ENCODE data around the gene TH. TPM values are rescaled to one million over a fixed set of nuclear protein-coding genes. Genes with fewer than 3 reads are reported as not detected.

TH gene
- total and polyA plus RNA-seq, 9 donors, result 0.12 to 4.1 (median 0.97) TPM; not detected in 2

DNA sequence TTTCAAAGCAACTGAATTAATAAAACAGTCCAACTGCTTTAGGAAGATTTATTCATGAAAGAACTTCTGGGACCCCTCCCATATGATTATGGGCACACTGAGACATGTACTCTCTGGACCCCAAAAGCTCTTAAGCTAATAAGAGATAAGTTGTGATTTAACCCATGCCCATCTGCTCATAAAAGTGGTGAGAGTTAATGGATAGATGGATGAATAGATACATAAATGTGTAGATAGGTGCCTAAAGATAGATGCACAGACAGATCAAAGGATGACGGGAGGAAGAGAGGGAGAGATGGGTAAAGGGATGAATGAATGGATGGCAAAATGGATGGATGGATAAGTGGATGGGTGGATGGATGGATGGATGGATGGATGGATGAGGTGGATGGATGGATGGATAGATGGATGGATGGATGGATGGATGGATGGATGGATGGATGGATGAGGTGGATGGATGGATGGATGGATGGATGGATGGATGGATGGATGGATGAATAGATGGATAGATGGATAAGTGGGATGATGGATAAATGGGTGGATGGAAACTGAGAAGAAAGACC lies 29.4 kb upstream of the TH start:
- Histone ChIP-seq H3K4me3 (no peak overlapping the region), H3K9me3 (no peaks in the 10 kb centered on the region), H3K36me3 (no peaks in the 10 kb centered on the region), H3K27ac (no peak overlapping the region), H3K4me1 (ENCODE audit: insufficient read depth) (no peaks in the 10 kb centered on the region), H3K27me3 (no peaks in the 10 kb centered on the region)
- TF ChIP-seq POLR2A (IDR thresholded peaks at IDR 0.05), result no peak
- TF ChIP-seq EP300 (IDR thresholded peaks at IDR 0.05), result no peak
- TF ChIP-seq, protein P1, sequence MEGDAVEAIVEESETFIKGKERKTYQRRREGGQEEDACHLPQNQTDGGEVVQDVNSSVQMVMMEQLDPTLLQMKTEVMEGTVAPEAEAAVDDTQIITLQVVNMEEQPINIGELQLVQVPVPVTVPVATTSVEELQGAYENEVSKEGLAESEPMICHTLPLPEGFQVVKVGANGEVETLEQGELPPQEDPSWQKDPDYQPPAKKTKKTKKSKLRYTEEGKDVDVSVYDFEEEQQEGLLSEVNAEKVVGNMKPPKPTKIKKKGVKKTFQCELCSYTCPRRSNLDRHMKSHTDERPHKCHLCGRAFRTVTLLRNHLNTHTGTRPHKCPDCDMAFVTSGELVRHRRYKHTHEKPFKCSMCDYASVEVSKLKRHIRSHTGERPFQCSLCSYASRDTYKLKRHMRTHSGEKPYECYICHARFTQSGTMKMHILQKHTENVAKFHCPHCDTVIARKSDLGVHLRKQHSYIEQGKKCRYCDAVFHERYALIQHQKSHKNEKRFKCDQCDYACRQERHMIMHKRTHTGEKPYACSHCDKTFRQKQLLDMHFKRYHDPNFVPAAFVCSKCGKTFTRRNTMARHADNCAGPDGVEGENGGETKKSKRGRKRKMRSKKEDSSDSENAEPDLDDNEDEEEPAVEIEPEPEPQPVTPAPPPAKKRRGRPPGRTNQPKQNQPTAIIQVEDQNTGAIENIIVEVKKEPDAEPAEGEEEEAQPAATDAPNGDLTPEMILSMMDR (IDR thresholded peaks at IDR 0.05), result no peak
- intact Hi-C loops (cut with DNase I), result loop anchor here in 2 of 4 donors (2.0 to 10.0 kb wide), 2 partner anchors 98 to 714 kb away; no protein-coding TSS in a partner anchor
- no peak for DNase-seq
- WGBS, 3 donors, result 83 to 87% (median 86%) methylated on average over 1 of the region's 1 CpG

DNA sequence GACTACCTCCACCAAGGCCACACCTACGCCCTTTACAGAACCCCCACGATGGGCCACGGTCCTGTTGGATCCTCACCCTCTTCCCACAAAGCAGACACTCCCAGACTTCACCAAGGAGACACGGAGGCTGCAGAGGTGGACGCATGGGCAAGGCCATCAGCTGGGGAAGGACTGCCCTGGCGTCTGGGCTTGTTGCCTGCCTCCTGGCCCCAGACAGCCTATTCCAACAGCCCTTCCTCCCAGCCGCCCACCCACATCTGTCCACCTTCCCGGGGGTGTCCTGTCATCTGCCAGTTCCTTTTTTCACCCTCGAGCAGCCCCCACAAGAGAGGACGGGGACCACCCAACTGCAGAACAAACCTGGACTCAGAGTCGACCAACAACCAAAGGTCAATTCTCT lies 28.9 kb upstream of the TH start:
- intact Hi-C loops (cut with DNase I), result loop anchor here in 2 of 4 donors (2.0 to 10.0 kb wide), 2 partner anchors 98 to 714 kb away; no protein-coding TSS in a partner anchor
- Histone ChIP-seq H3K27ac (no peak overlapping the region), H3K9me3 (no peaks in the 10 kb centered on the region), H3K4me1 (ENCODE audit: insufficient read depth) (no peaks in the 10 kb centered on the region), H3K36me3 (no peaks in the 10 kb centered on the region), H3K4me3 (no peak overlapping the region), H3K27me3 (no peaks in the 10 kb centered on the region)
- TF ChIP-seq, protein P1 (IDR thresholded peaks at IDR 0.05), result no peak
- TF ChIP-seq POLR2A (IDR thresholded peaks at IDR 0.05), result no peak
- no peak for TF ChIP-seq EP300 (IDR thresholded peaks at IDR 0.05)
- 64 to 78% (median 66%) methylated on average over 11 of the region's 11 CpGs for WGBS, 3 donors
- DNase-seq, result no peak

DNA sequence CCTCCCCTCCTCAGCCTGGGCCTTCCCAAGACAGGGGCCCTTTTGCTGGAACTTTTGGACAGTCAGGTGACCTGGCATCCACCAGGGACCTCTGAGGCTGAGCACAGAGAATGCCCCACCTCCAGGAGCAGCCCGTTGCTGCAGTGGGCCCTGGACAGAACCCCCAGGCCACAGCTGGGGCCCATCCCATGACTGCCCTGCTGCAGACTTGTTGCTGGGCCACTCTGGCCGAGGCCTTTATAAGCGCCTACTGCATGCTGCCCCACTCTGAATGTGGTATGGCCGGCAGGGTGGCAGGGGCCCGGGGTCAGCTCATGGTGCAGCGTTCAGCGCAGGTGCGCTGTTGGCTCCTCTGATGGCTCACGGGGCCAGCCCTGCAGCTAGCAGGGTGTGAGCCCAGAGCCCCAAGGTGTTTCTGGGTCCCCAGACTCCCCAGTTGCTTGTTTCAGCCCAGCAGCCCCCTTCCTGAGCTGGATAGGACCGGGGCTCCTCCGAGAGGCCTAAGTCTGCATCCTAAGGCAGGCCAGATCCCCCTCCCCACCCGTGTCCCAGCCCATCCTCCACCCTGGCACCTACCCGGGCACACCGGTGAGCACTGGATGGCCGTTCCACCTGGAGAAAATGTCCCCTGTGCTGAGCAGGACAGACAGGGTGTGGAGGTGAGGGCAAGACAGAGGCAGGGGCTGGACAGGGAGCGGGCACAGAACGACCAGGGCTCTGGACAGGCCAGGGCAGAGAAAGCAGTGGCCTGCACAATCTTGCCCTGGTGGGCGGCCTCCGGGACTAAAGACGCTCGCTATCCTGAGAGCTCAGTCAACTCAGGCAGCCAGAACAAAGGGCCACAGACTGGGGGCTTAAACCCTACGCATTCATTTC lies 28.1 kb upstream of the TH start:
- Histone ChIP-seq H3K27ac (no peak overlapping the region), H3K4me1 (ENCODE audit: insufficient read depth) (no peaks in the 10 kb centered on the region), H3K27me3 (no peaks in the 10 kb centered on the region), H3K36me3 (no peaks in the 10 kb centered on the region), H3K4me3 (no peak overlapping the region), H3K9me3 (no peaks in the 10 kb centered on the region)
- DNase-seq, result no peak
- 88 to 90% (median 89%) methylated on average over 22 of the region's 22 CpGs for WGBS, 3 donors
- TF ChIP-seq, protein P1 (IDR thresholded peaks at IDR 0.05), result no peak
- no peak for TF ChIP-seq EP300 (IDR thresholded peaks at IDR 0.05)
- TF ChIP-seq POLR2A (IDR thresholded peaks at IDR 0.05), result no peak
- intact Hi-C loops (cut with DNase I), result loop anchor here (2.0 to 10.0 kb wide), 7 partner anchors 99 to 715 kb away; partner anchors contain the start of genes C11orf21 (in 1 of the 4) and TSPAN32 (in 1 of the 4)

DNA sequence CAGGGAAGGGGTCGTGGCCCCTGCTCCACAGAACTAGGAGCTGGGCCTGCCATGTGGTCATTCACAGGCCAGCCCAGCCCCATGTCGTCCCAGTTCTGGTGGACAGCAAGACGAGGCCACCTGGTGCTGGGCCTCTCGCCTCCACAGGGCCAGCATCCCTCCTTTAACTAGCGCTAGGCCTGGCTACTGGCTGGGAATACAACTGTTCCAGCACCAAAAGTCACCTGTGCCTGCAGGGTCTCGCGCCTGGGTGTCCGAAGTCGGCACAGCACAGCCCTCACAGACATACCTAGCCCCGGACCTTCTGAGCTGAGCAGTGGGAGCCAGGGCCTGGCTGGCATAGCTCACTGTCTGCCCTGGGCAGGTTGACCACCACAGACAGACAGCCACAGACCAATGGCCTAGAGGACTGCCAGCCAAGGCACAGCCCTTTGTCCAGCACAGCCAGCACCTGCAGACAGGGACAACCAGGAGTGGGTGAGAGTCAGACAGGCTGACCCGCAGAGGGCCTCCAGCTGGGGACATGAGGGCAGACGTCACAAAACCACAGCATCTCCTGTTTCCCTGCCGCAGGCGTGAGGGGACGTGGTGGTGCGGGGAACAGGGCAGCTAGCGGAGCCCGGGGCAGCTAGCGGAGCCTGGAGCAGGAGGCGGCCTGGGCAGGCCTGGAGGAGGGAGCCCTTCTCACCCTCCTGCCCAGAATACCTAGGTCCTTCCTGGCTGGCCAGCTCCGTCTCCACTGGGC lies 27.2 kb upstream of the TH start:
- Histone ChIP-seq H3K27me3 (no peaks in the 10 kb centered on the region), H3K9me3 (no peaks in the 10 kb centered on the region), H3K4me3 (no peak overlapping the region), H3K36me3 (no peaks in the 10 kb centered on the region), H3K4me1 (ENCODE audit: insufficient read depth) (no peaks in the 10 kb centered on the region), H3K27ac (no peak overlapping the region)
- TF ChIP-seq POLR2A (IDR thresholded peaks at IDR 0.05), result no peak
- TF ChIP-seq, protein P1 (IDR thresholded peaks at IDR 0.05), result no peak
- intact Hi-C loops (cut with DNase I), result loop anchor here (2.0 to 10.0 kb wide), 5 partner anchors 104 to 329 kb away; partner anchors contain the start of genes C11orf21 (in 1 of the 4) and TSPAN32 (in 1 of the 4)
- no peak for DNase-seq
- 78 to 85% (median 82%) methylated on average over 21 of the region's 21 CpGs for WGBS, 3 donors

Data from ovary (tissue), 9 donors.